Natural killer cell treated with Interleukin-12 subunit alpha and Interleukin-12 subunit beta and Interleukin-15 and Interleukin-18, amount 100 ng/mL, for 72 hours (primary cell): Measurements from ENCODE around the gene MRPL52. TPM values are rescaled to one million over a fixed set of nuclear protein-coding genes. Genes with fewer than 3 reads are reported as not detected.

ENCODE experiments used
- ATAC-seq, 2 donors: fragments of 150-1000 bp; cut with Tn5 transposase in 1 of 2; sonication (Bioruptor Pico), chemical (Tn5 transposase) in 1 of 2; 2 replicates each; pipeline ENCODE4 v1.10.0; 2021
- DNase-seq: peaks from one replicate; pipeline ENCODE4 v3.0.0; 2022; ENCODE audit warnings: low spot score
- H3K27ac Mint-ChIP-seq, 2 donors: 1 replicate in 1 of 2; 2 replicates in 1 of 2; pipeline ENCODE4 v1.8.0; 2022; ENCODE audit warnings: mixed read lengths in 2 of 2, mild to moderate bottlenecking in 1 of 2, moderate library complexity in 1 of 2
- H3K27me3 Mint-ChIP-seq, 2 donors: 1 replicate in 1 of 2; 2 replicates in 1 of 2; pipeline ENCODE4 v1.8.0; 2022; ENCODE audit warnings: mixed read lengths in 2 of 2
- H3K36me3 Mint-ChIP-seq: one replicate; pipeline ENCODE4 v1.8.0; 2022; ENCODE audit warnings: mixed read lengths
- H3K4me1 Mint-ChIP-seq, 2 donors: 1 replicate in 1 of 2; 2 replicates in 1 of 2; pipeline ENCODE4 v1.8.0; 2022; ENCODE audit warnings: low read depth in 2 of 2, mixed read lengths in 2 of 2, mild to moderate bottlenecking in 1 of 2
- H3K4me3 Mint-ChIP-seq: one replicate; pipeline ENCODE4 v1.8.0; 2022; ENCODE audit warnings: mixed read lengths
- H3K9me3 Mint-ChIP-seq: 2 replicates; pipeline ENCODE4 v1.8.0; 2022; ENCODE audit warnings: mixed read lengths
- total RNA-seq, 2 donors: library from RNA; stranded (reverse); gene quantifications; one replicate each; pipeline ENCODE4 v1.2.3, GENCODE V29; 2022

MRPL52 gene
- total RNA-seq, 2 donors from 2014 or later, result 116 to 134 TPM

GRCh38 chr14:22864979-22865378 lies 35.3 kb downstream of the MRPL52 start:
- no peak overlapping the region for H3K4me3 Mint-ChIP-seq
- no peak for ATAC-seq

GRCh38 chr14:22865424-22866405 lies 36.0 kb downstream of the MRPL52 start:
- DNase-seq, result no peak
- H3K27me3 Mint-ChIP-seq, result peaks cover 12 to 15% of the 10 kb centered on the region in 2 donors
- no peaks in the 10 kb centered on the region for H3K9me3 Mint-ChIP-seq
- H3K36me3 Mint-ChIP-seq, result peaks cover 9% of the 10 kb centered on the region
- no peak overlapping the region for H3K27ac Mint-ChIP-seq
- no peak overlapping the region for H3K4me3 Mint-ChIP-seq
- H3K4me1 Mint-ChIP-seq, result peaks cover 1 to 2% of the 10 kb centered on the region in 2 donors
- no peak for ATAC-seq

More at GRCh38 chr14:22864979-22865378, 35.3 kb downstream of the MRPL52 start:
- Mint-ChIP-seq H3K36me3 (peaks cover 9% of the 10 kb centered on the region), H3K4me1 (no peaks in the 10 kb centered on the region), H3K9me3 (no peaks in the 10 kb centered on the region), H3K27me3 (peaks cover 12 to 15% of the 10 kb centered on the region in 2 donors), H3K27ac (no peak overlapping the region)
- DNase-seq, result no peak

- H3K4me3 Mint-ChIP-seq, result no peak overlapping the region
- no peak for DNase-seq
- H3K27ac Mint-ChIP-seq, result no peak overlapping the region
- peaks cover 3 to 8% of the 10 kb centered on the region in 2 donors for H3K27me3 Mint-ChIP-seq
- H3K36me3 Mint-ChIP-seq, result peaks cover 3% of the 10 kb centered on the region
- peaks cover 8 to 10% of the 10 kb centered on the region in 2 donors for H3K4me1 Mint-ChIP-seq
- ATAC-seq, result no peak
- no peaks in the 10 kb centered on the region for H3K9me3 Mint-ChIP-seq
Observed at GRCh38 chr14:22866874-22867273, 37.2 kb downstream of the MRPL52 start.

- Mint-ChIP-seq H3K36me3 (peaks cover 4% of the 10 kb centered on the region), H3K27ac (peak overlapping the region; percentile 95 to 98), H3K9me3 (no peaks in the 10 kb centered on the region), H3K4me3 (peak overlapping the region; percentile 90), H3K27me3 (no peaks in the 10 kb centered on the region), H3K4me1 (peaks cover 18 to 20% of the 10 kb centered on the region in 2 donors)
- DNase-seq (no peak), ATAC-seq (peak; percentile 2 to 51)
Observed at GRCh38 chr14:22870811-22871223, 41.1 kb downstream of the MRPL52 start.

GRCh38 chr14:22871224-22872032 lies 41.7 kb downstream of the MRPL52 start, which contains the start of gene LRP10:
TSS of gene LRP10 (plus strand) at chr14:22871740. CDS start at chr14:22872304, 564 bp downstream.
- H3K9me3 Mint-ChIP-seq, result no peaks in the 10 kb centered on the region
- peak within 1 kb of the TSS; percentile 95 to 98 for H3K27ac Mint-ChIP-seq
- no peaks in the 10 kb centered on the region for H3K27me3 Mint-ChIP-seq
- DNase-seq (peak; percentile 90), ATAC-seq (peak; percentile 93 to 95)
- H3K4me1 Mint-ChIP-seq, result peaks cover 18 to 20% of the 10 kb centered on the region in 2 donors
- peaks cover 4% of the 10 kb centered on the region for H3K36me3 Mint-ChIP-seq
- peak within 1 kb of the TSS; percentile 90 for H3K4me3 Mint-ChIP-seq

GRCh38 chr14:22872033-22872832 lies 42.5 kb downstream of the MRPL52 start:
- DNase-seq, result peak; percentile 77
- H3K27ac Mint-ChIP-seq, result peak overlapping the region; percentile 95 to 97
- no peaks in the 10 kb centered on the region for H3K27me3 Mint-ChIP-seq
- H3K9me3 Mint-ChIP-seq, result no peaks in the 10 kb centered on the region
- peaks cover 4% of the 10 kb centered on the region for H3K36me3 Mint-ChIP-seq
- peaks cover 18 to 20% of the 10 kb centered on the region in 2 donors for H3K4me1 Mint-ChIP-seq
- peak; percentile 50 to 59 for ATAC-seq
- peak overlapping the region; percentile 90 for H3K4me3 Mint-ChIP-seq

GRCh38 chr14:22872833-22873520 lies 43.3 kb downstream of the MRPL52 start:
- peak overlapping the region; percentile 95 to 97 for H3K27ac Mint-ChIP-seq

GRCh38 chr14:22875003-22875747 lies 45.5 kb downstream of the MRPL52 start:
- DNase-seq (no peak), ATAC-seq (no peak)
- no peak overlapping the region for H3K4me3 Mint-ChIP-seq
- H3K27me3 Mint-ChIP-seq, result no peaks in the 10 kb centered on the region
- H3K9me3 Mint-ChIP-seq, result no peaks in the 10 kb centered on the region
- H3K4me1 Mint-ChIP-seq, result peaks cover 18 to 24% of the 10 kb centered on the region in 2 donors
- H3K36me3 Mint-ChIP-seq, result peaks cover 4% of the 10 kb centered on the region
- H3K27ac Mint-ChIP-seq, result no peak overlapping the region

More at GRCh38 chr14:22872833-22873520, 43.3 kb downstream of the MRPL52 start:
- no peaks in the 10 kb centered on the region for H3K27me3 Mint-ChIP-seq
- peak overlapping the region; percentile 90 for H3K4me3 Mint-ChIP-seq
- no peak for ATAC-seq
- peaks cover 4% of the 10 kb centered on the region for H3K36me3 Mint-ChIP-seq
- H3K9me3 Mint-ChIP-seq, result no peaks in the 10 kb centered on the region
- peaks cover 18 to 21% of the 10 kb centered on the region in 2 donors for H3K4me1 Mint-ChIP-seq
- DNase-seq, result no peak

GRCh38 chr14:22875748-22876319 lies 46.1 kb downstream of the MRPL52 start:
- no peaks in the 10 kb centered on the region for H3K27me3 Mint-ChIP-seq
- DNase-seq (no peak), ATAC-seq (no peak)
- H3K36me3 Mint-ChIP-seq, result peaks cover 4% of the 10 kb centered on the region
- peaks cover 14 to 22% of the 10 kb centered on the region in 2 donors for H3K4me1 Mint-ChIP-seq
- no peak overlapping the region for H3K27ac Mint-ChIP-seq
- no peaks in the 10 kb centered on the region for H3K9me3 Mint-ChIP-seq
- no peak overlapping the region for H3K4me3 Mint-ChIP-seq

- DNase-seq (no peak), ATAC-seq (no peak)
- Mint-ChIP-seq H3K27me3 (no peaks in the 10 kb centered on the region), H3K9me3 (no peaks in the 10 kb centered on the region), H3K36me3 (peaks cover 4% of the 10 kb centered on the region), H3K27ac (no peak overlapping the region), H3K4me1 (peaks cover 12 to 19% of the 10 kb centered on the region in 2 donors), H3K4me3 (no peak overlapping the region)
Observed at GRCh38 chr14:22877000-22877501, 47.4 kb downstream of the MRPL52 start.

- peaks cover 8 to 14% of the 10 kb centered on the region in 2 donors for H3K4me1 Mint-ChIP-seq
Observed at GRCh38 chr14:22878271-22879246, 48.9 kb downstream of the MRPL52 start.

More at GRCh38 chr14:22878271-22879246, 48.9 kb downstream of the MRPL52 start:
- Mint-ChIP-seq H3K4me3 (no peak overlapping the region), H3K27me3 (no peaks in the 10 kb centered on the region), H3K9me3 (no peaks in the 10 kb centered on the region), H3K27ac (peak overlapping the region; percentile 20 to 21), H3K36me3 (no peaks in the 10 kb centered on the region)
- DNase-seq, result no peak
- peak in 1 of 2 donors; percentile 4 for ATAC-seq
